Activated CD4-positive, alpha-beta T cell treated with anti-CD3 and anti-CD28 coated beads, Interleukin-2, amount 10 ng/mL, durations not matched to agents 7 days and 5 days (primary cell): ENCODE measurements around the gene TEX14. TPM values are rescaled to one million over a fixed set of nuclear protein-coding genes. Genes with fewer than 3 reads are reported as not detected.
A peak's percentile ranks its signal among the peaks of the same experiment; 100 is the strongest.
"Not testable (repeated sequence)": the region's sequence is repeated elsewhere in the genome, so short reads cannot be mapped to it uniquely, and the experiment has no call there.

Source experiments
- CTCF ChIA-PET: fragments of 350-600 bp; sonication (Branson Sonifier 250); formaldehyde crosslinking; loops from one replicate; lab custom pipeline; 2021; ENCODE audit warnings: antibody characterized with exemption; lab: Charles Lee
- POLR2A ChIA-PET: fragments of 350-600 bp; sonication (Branson Sonifier 250); formaldehyde crosslinking; loops from one replicate; lab custom pipeline; 2021; ENCODE audit warnings: antibody characterized with exemption; lab: Charles Lee
- DNase-seq: peaks from one replicate; pipeline ENCODE4 v3.0.0-alpha.2; 2020
- H3K27ac Mint-ChIP-seq: one replicate; pipeline ENCODE4 v1.8.0; 2021; ENCODE audit warnings: mild to moderate bottlenecking, moderate library complexity, mixed read lengths
- H3K27me3 Mint-ChIP-seq: one replicate; pipeline ENCODE4 v1.8.0; 2021; ENCODE audit warnings: mixed read lengths
- H3K36me3 Mint-ChIP-seq: one replicate; pipeline ENCODE4 v1.8.0; 2021; ENCODE audit warnings: low read depth, mixed read lengths
- H3K4me1 Mint-ChIP-seq: one replicate; pipeline ENCODE4 v1.8.0; 2021; ENCODE audit warnings: mixed read lengths
- H3K4me3 Mint-ChIP-seq: one replicate; pipeline ENCODE4 v1.8.0; 2021; ENCODE audit warnings: mild to moderate bottlenecking, moderate library complexity, mixed read lengths
- H3K9me3 Mint-ChIP-seq: one replicate; pipeline ENCODE4 v1.8.0; 2021; ENCODE audit warnings: mixed read lengths
- total RNA-seq, 2 experiments: library from RNA; stranded (reverse); gene quantifications; one replicate each; pipeline ENCODE4 v1.2.3, GENCODE V29; 2021

Gene TEX14
- total RNA-seq, 2 experiments from 2014 or later = 0.27 to 0.50 TPM

DNA sequence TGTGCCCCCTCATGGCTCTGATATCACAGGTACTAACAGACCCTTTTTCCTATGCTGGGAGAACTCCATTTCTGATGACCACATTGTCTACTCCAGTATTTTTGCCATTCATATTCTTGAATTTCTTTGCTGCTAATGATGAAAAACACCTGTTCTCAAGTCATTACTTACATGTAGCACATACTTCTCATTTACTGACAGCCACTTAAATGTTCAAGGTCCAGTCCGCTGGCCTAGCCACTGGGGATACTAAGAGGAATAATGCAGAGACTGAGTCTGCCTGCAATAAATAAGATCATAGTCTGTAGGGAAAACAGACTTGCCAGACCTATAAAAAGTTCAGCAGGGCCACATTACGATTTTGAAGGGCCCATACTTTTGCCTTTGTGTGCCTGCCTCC, 27.5 kb downstream of the TEX14 start:
- no peaks in the 10 kb centered on the region for H3K9me3 Mint-ChIP-seq
- H3K36me3 Mint-ChIP-seq = no peaks in the 10 kb centered on the region
- CTCF ChIA-PET = interaction anchor here (1.3 to 1.8 kb wide), 2 partner anchors 11 to 26 kb away, joined by 3 read pairs; no protein-coding TSS in a partner anchor
- peaks cover 10% of the 10 kb centered on the region for H3K4me1 Mint-ChIP-seq
- DNase-seq = no peak
- peaks cover 9% of the 10 kb centered on the region for H3K27me3 Mint-ChIP-seq
- POLR2A ChIA-PET = no interaction called here
- H3K4me3 Mint-ChIP-seq = no peak overlapping the region
- no peak overlapping the region for H3K27ac Mint-ChIP-seq

DNA sequence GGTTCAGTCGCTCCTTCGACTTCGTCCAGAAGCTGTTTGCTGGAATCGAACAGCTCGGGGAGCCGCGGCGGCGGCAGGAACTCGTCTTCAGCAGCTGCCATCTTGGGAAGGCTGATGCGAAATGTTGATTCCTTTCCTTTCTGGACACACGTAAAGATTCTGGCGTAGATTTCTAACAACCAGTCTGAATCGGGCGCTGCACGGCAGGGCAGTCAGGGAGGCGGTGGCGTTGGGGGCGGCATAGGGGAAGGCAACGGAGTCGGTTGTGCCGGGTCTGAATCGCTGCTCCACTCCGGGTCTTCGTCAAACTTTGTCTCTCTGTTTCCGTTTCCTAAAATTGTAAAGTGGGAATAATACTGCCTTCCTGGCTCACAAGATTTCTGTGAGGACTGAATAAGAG, 30.3 kb downstream of the TEX14 start:
- H3K27ac Mint-ChIP-seq = no peak overlapping the region
- H3K4me1 Mint-ChIP-seq = peaks cover 24% of the 10 kb centered on the region
- DNase-seq = no peak
- H3K27me3 Mint-ChIP-seq = peaks cover 5% of the 10 kb centered on the region
- H3K9me3 Mint-ChIP-seq = peaks cover 4% of the 10 kb centered on the region
- CTCF ChIA-PET = interaction anchor here (0.7 kb wide), 1 partner anchor 30 kb away, joined by 5 read pairs; no protein-coding TSS in a partner anchor
- H3K4me3 Mint-ChIP-seq = no peak overlapping the region
- POLR2A ChIA-PET = interaction anchor here (1.0 kb wide), 1 partner anchor 29 kb away, joined by 5 read pairs; no protein-coding TSS in a partner anchor
- peaks cover 2% of the 10 kb centered on the region for H3K36me3 Mint-ChIP-seq

DNA sequence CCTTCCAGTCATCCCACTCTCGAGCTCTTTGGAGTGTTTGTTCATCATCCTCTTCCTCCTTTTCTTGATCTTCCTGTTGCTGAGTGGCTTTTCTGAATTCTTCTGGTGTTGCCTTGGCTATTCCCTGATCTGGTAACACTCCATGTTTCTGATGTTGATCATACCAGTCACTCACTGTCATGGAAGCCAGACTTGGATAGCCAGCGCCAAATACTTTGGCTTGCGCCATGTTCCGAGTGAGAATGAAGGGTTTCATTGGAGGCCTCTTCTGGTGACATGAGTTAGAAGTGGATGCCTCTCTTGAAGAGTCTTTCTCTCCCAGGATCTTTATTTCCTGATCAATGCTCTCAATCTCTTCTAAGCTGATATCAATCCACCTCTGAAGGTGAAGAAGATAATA, 31.2 kb downstream of the TEX14 start:
- H3K9me3 Mint-ChIP-seq = peaks cover 4% of the 10 kb centered on the region
- H3K4me3 Mint-ChIP-seq = peak overlapping the region; percentile 42
- peaks cover 5% of the 10 kb centered on the region for H3K27me3 Mint-ChIP-seq
- H3K4me1 Mint-ChIP-seq = peaks cover 23% of the 10 kb centered on the region
- H3K27ac Mint-ChIP-seq = no peak overlapping the region
- no peak for DNase-seq
- peaks cover 2% of the 10 kb centered on the region for H3K36me3 Mint-ChIP-seq
- ChIA-PET POLR2A (interaction anchor here (1.0 kb wide), 1 partner anchor 29 kb away, joined by 5 read pairs; no protein-coding TSS in a partner anchor), CTCF (interaction anchor here (0.7 to 1.2 kb wide), 2 partner anchors 29 kb away, joined by 4 to 5 read pairs; no protein-coding TSS in a partner anchor)

DNA sequence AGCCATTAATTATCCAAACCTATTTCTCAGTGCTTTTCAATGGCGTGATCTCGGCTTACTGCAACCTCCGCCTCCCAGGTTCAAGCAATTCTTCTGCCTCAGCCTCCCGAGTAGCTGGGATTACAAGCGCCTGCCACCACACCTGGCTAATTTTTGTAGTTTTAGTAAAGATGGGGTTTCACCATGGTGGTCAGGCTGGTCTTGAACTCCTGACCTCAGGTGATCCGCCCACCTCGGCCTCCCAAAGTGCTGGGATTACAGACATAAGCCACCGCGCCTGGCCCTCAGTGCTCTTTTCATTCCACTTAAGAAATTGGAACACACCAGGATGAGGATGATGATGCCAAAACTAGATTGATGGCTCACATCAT, 32.1 kb downstream of the TEX14 start:
- H3K36me3 Mint-ChIP-seq, H3K9me3 Mint-ChIP-seq, H3K27me3 Mint-ChIP-seq, DNase-seq: not testable (repeated sequence)
- ChIA-PET POLR2A (interaction anchor here (0.5 to 1.1 kb wide), 6 partner anchors 12 to 410 kb away, joined by 3 to 8 read pairs (median 4); no protein-coding TSS in a partner anchor), CTCF (interaction anchor here (0.6 to 1.2 kb wide), 2 partner anchors 28 to 1482 kb away, joined by 4 read pairs; no protein-coding TSS in a partner anchor)
- H3K4me1 Mint-ChIP-seq = peaks cover 23% of the 10 kb centered on the region
- H3K4me3 Mint-ChIP-seq = peak overlapping the region; percentile 75
- H3K27ac Mint-ChIP-seq = peak overlapping the region; percentile 99

DNA sequence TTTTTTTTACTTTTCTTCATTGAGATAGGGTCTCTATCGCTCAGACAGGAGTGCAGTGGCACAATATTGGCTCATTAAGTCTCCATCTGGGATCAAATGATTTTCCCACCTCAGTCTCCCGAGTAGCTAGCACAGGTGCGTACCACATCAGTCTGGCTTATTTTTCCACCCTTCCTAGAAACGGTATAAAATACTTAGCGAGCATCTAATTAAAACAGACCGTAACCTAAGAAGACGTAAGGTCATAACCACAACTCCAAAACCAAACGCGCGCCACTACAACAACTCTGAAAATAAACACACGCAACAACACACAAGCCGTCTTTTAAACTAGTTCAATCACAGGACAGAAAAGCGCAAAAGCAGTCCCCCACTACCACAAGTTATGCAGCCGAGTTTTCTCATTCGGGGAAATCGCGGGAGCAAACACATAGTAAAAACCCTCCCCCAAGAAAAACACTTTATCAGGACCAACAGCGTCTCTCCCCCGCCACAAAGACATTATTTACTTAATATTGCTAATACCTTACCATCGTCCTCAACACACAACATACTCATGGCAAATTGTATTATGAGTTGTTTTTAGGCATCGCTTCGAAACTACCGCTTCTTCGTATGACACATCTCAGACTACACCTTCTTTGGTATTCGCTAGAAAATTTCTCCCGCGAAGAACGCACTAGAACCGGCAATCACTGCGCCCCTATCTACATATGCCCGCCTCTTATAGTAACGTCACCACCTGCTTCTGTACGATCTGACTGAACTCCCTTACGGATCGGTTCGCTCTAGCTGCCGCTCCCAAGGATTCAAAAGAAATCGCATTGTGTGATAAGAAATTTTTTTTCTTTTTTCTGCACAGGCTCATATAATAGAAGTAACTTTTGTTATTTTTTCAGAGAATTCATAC, 32.8 kb downstream of the TEX14 start:
- peak overlapping the region; percentile 75 for H3K4me3 Mint-ChIP-seq
- ChIA-PET POLR2A (interaction anchor here (0.5 to 1.5 kb wide), 8 partner anchors 11 to 410 kb away, joined by 3 to 8 read pairs (median 4); no protein-coding TSS in a partner anchor), CTCF (interaction anchor here (0.6 to 1.3 kb wide), 3 partner anchors 27 to 1483 kb away, joined by 3 to 4 read pairs (median 4); no protein-coding TSS in a partner anchor)
- H3K4me1 Mint-ChIP-seq = peaks cover 23% of the 10 kb centered on the region
- peaks cover 4% of the 10 kb centered on the region for H3K9me3 Mint-ChIP-seq
- DNase-seq = peak; percentile 83
- H3K27ac Mint-ChIP-seq = peak overlapping the region; percentile 99
- peaks cover 5% of the 10 kb centered on the region for H3K27me3 Mint-ChIP-seq
- peaks cover 2% of the 10 kb centered on the region for H3K36me3 Mint-ChIP-seq

DNA sequence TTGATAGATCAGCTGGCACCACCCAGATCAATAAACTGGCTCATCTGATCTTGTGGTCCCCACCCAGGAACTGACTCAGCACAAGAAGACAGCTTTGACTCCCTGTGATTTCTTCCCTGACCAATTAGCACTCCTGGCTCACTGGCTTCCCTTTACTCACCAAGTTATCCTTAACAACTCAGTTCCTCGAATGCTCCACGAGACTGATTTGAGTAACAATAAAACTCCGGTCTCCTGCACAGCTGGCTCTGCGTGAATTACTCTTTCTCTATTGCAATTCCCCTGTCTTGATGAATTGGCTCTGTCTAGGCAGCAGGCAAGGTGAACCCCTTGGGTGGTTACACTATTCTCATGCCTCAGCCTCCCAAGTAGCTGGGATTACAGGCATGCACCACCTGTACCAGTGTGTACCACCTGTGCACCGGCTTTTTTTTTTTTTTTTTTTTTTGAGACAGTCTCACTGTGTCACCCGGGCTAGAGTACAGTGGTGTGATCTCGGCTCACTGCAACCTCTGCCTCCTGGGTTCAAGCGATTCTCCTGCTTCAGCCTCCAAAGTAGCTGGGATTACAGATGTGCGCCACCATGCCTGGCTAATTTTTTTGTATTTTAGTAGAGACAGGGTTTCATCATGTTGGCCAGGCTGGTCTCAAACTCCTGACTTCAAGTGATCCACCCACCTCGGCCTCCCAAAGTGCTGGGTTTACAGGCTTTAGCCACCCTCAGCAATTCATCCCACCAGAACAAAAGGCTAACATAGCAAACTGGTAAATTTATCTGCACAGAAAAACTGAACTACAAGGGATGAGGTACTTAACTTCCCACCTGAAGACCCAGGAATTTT, 33.7 kb downstream of the TEX14 start:
- H3K36me3 Mint-ChIP-seq, H3K27me3 Mint-ChIP-seq, H3K9me3 Mint-ChIP-seq: not testable (repeated sequence)
- ChIA-PET CTCF (interaction anchor here (0.7 to 1.3 kb wide), 3 partner anchors 27 to 130 kb away, joined by 3 read pairs; no protein-coding TSS in a partner anchor), POLR2A (interaction anchor here (1.0 to 1.5 kb wide), 2 partner anchors 15 to 26 kb away, joined by 4 to 6 read pairs; no protein-coding TSS in a partner anchor)
- DNase-seq = peak; percentile 10
- Mint-ChIP-seq H3K4me3 (peak overlapping the region; percentile 75), H3K27ac (peak overlapping the region; percentile 99), H3K4me1 (peaks cover 23% of the 10 kb centered on the region)

DNA sequence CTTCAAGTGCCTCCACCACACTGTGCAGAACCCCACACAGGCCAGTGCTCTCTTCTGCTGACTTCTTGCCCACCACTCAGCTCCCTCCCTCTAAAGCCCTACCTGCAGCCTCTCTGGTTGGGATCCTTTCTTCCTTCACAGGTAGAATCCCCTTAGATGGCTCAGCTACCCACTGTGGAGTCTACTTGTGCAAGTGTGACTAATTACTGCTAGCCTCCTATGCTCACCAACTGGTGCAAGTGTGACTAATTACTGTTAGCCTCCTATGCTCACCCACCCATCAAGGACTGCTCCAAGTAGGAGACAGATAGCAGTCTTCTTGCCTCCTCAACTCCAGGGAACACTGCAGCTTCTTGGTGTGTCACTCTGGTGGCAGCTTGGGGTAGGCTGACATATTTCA, 43.6 kb downstream of the TEX14 start:
- Mint-ChIP-seq H3K9me3 (no peaks in the 10 kb centered on the region), H3K27me3 (peaks cover 2% of the 10 kb centered on the region), H3K36me3 (no peaks in the 10 kb centered on the region), H3K4me3 (no peak overlapping the region), H3K27ac (no peak overlapping the region), H3K4me1 (no peaks in the 10 kb centered on the region)
- POLR2A ChIA-PET = interaction anchor here (0.6 to 1.1 kb wide), 2 partner anchors 11 to 31 kb away, joined by 3 read pairs; no protein-coding TSS in a partner anchor
- DNase-seq = no peak
- CTCF ChIA-PET = interaction anchor here (0.7 kb wide), 1 partner anchor 33 kb away, joined by 5 read pairs; no protein-coding TSS in a partner anchor

DNA sequence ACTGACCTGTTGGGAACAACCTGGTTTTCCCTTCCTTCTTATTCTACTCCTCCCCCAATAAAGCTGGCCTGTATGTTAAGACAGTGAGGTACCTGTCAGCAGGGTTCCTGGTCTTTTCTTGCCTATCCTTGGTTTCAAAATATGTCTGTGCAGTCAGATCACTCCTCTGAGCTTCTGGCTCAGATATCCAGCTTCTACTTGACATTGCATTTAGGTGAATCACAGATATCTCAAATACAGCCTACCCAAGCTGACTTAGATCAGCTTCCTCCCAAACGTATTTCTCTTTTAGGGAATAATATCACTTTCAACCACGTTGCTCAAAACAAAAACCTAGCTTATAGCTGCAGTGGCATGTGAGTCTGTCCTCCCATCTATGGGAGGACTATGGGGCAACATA, 48.7 kb downstream of the TEX14 start:
- no peak overlapping the region for H3K27ac Mint-ChIP-seq
- H3K36me3 Mint-ChIP-seq = no peaks in the 10 kb centered on the region
- CTCF ChIA-PET = interaction anchor here (0.6 to 2.1 kb wide), 2 partner anchors 11 to 68 kb away, joined by 4 to 8 read pairs; no protein-coding TSS in a partner anchor
- POLR2A ChIA-PET = interaction anchor here (0.7 to 2.4 kb wide), 2 partner anchors 12 to 15 kb away, joined by 4 to 9 read pairs; no protein-coding TSS in a partner anchor
- H3K9me3 Mint-ChIP-seq = no peaks in the 10 kb centered on the region
- no peak overlapping the region for H3K4me3 Mint-ChIP-seq
- no peak for DNase-seq
- no peaks in the 10 kb centered on the region for H3K27me3 Mint-ChIP-seq
- H3K4me1 Mint-ChIP-seq = no peaks in the 10 kb centered on the region

DNA sequence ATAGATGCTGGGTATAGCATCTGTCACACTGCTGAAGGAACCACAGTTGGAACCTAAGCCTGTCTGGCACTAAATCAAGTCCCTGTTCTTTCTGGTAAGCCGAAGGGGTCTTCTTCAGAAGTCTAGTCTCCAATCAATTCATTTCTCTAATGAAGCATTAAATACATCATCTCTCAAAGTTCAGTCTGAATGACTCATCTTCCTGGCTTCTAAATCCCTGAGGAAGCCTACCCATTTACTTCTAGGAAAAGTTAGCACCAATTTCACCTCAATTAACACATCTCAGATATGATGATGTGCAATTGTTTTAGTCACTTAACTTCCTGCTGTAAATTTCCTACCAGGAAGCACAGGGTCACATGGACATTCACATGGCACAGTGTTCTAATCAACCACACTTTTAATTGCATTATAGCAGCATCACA, 49.9 kb downstream of the TEX14 start:
- H3K9me3 Mint-ChIP-seq = no peaks in the 10 kb centered on the region
- no peaks in the 10 kb centered on the region for H3K4me1 Mint-ChIP-seq
- H3K27me3 Mint-ChIP-seq = no peaks in the 10 kb centered on the region
- no peak overlapping the region for H3K27ac Mint-ChIP-seq
- POLR2A ChIA-PET = no interaction called here
- DNase-seq = no peak
- CTCF ChIA-PET = interaction anchor here (2.1 kb wide), 1 partner anchor 10 kb away, joined by 8 read pairs; no protein-coding TSS in a partner anchor
- H3K4me3 Mint-ChIP-seq = no peak overlapping the region
- H3K36me3 Mint-ChIP-seq = no peaks in the 10 kb centered on the region

DNA sequence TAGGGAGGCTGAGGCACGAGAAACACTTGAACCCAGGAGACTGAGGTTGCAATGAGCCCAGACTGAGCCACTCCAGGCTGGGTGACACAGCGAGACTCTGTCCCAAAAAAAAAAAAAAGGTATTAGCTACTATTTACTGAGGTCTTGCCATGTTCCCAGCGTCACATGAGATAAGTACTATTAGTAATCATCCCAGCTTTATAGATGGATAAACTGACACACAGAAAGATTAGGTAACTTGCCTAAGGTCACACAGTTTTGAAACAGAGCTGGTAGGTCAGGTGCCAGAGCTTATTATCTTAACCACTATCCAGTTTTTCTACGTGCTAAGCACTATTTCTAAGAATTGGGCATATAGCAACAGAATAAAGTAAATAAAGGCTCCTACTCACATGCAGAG, 51.6 kb downstream of the TEX14 start:
- POLR2A ChIA-PET = interaction anchor here (0.9 kb wide), 1 partner anchor 8 kb away, joined by 5 read pairs; no protein-coding TSS in a partner anchor

DNA sequence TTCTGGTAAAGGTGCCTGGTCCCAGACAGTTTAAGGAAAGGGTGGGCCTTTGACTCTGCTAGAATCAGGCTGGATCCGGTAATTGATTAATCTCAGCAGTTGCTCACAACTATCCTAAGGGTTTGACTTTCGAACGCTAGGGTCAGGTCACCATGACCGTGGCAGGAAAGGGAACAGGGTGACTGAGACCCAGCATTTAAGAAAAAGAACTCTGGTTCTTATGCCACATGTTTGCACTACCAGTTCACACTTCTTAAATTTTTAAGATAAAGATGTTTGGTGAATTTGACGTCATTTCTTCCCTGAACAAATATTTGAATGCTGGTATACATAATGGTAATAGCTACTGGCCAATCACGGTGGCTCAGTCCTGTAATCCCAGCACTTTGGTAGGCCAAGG, 52.2 kb downstream of the TEX14 start:
- Mint-ChIP-seq H3K4me3 (no peak overlapping the region), H3K9me3 (no peaks in the 10 kb centered on the region), H3K4me1 (no peaks in the 10 kb centered on the region), H3K27me3 (no peaks in the 10 kb centered on the region), H3K36me3 (no peaks in the 10 kb centered on the region), H3K27ac (no peak overlapping the region)
- ChIA-PET CTCF (interaction anchor here (0.5 to 0.6 kb wide), 2 partner anchors 28 to 1293 kb away, joined by 3 to 4 read pairs; no protein-coding TSS in a partner anchor), POLR2A (interaction anchor here (0.9 kb wide), 1 partner anchor 8 kb away, joined by 5 read pairs; no protein-coding TSS in a partner anchor)
- DNase-seq = no peak

More for the DNA sequence above, 51.6 kb downstream of the TEX14 start:
- DNase-seq = no peak
- H3K27me3 Mint-ChIP-seq = no peaks in the 10 kb centered on the region
- no peaks in the 10 kb centered on the region for H3K36me3 Mint-ChIP-seq
- no peak overlapping the region for H3K27ac Mint-ChIP-seq
- CTCF ChIA-PET = interaction anchor here (0.5 to 1.1 kb wide), 3 partner anchors 63 to 1292 kb away, joined by 3 to 5 read pairs (median 4); no protein-coding TSS in a partner anchor
- no peaks in the 10 kb centered on the region for H3K4me1 Mint-ChIP-seq
- H3K9me3 Mint-ChIP-seq = no peaks in the 10 kb centered on the region
- no peak overlapping the region for H3K4me3 Mint-ChIP-seq
